ENCODE results near the gene TMEM42.

The TMEM42 gene

DNA sequence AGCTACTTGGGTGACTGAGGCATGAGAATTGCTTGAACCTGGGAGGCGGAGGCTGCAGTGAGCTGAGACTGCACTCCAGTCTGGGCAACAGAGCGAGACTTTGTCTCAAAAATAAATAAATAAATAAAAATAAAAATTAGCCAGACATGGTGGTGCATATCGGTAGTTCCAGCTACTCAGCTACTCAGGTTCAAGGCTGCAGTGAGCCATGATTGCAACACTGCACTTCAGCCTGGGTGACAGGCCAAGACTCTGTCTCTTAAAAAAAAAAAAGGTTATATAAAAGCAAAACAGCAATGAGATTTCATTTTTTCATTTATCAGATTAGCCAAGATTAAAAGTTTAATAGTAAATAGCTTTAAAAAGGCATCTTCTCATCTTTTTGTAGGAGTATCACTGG is 15.6 kb downstream of the TMEM42 start:
- Histone ChIP-seq H3K36me3 (ENCODE audit: insufficient read depth, insufficient read length, low read length) (no peaks in the 10 kb centered on the region), H3K9ac (ENCODE audit: insufficient read length, low read depth) (no peak overlapping the region), H3K4me1 (ENCODE audit: insufficient read depth, insufficient read length) (no peaks in the 10 kb centered on the region), H3K4me3 (ENCODE audit: insufficient read length, low read depth) (no peak overlapping the region), H3K9me3 (ENCODE audit: insufficient read depth, low read length) (no peaks in the 10 kb centered on the region), H3K27me3 (ENCODE audit: insufficient read depth, insufficient read length) (no peaks in the 10 kb centered on the region)
- TF ChIP-seq YY1 (IDR thresholded peaks at IDR 0.05; ENCODE audit: insufficient read depth, insufficient read length): no peak
- TF ChIP-seq ZNF274 (IDR thresholded peaks at IDR 0.05; ENCODE audit: low read depth, low read length): no peak
- no peak for TF ChIP-seq SUZ12 (IDR thresholded peaks at IDR 0.05; ENCODE audit: extremely low read depth, insufficient read depth, insufficient read length)
- DNase-seq (ENCODE audit: low read depth, low spot score): no peak

DNA sequence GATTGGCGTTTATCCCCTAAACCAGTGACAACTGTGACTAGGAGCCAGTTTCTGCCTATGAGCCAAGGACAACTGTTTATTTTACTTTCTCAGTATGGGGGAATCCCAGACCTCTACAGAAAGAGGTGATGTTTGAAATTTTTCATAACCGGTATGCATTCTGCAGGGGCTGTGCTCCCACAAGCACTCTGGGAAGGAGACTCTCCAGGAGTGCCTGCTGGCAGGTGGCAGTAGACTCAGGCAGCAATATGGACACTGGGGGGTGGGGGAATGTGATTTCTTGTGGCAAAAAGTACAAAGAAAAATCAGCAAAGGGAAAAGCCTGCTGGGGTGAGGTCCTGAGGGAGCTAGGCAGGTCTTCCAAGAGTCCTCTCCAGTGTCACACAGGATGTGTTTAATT is 18.6 kb downstream of the TMEM42 start:
- Histone ChIP-seq H3K9me3 (ENCODE audit: insufficient read depth, low read length) (peaks cover 8% of the 10 kb centered on the region; the same call in 1 of the 2 replicates), H3K4me1 (ENCODE audit: insufficient read depth, insufficient read length) (peaks cover 4% of the 10 kb centered on the region), H3K36me3 (ENCODE audit: insufficient read depth, insufficient read length, low read length) (no peaks in the 10 kb centered on the region), H3K27me3 (ENCODE audit: insufficient read depth, insufficient read length) (no peaks in the 10 kb centered on the region), H3K4me3 (ENCODE audit: insufficient read length, low read depth) (no peak overlapping the region), H3K9ac (ENCODE audit: insufficient read length, low read depth) (no peak overlapping the region)
- no peak for TF ChIP-seq ZNF274 (IDR thresholded peaks at IDR 0.05; ENCODE audit: low read depth, low read length)
- TF ChIP-seq YY1 (IDR thresholded peaks at IDR 0.05; ENCODE audit: insufficient read depth, insufficient read length): no peak
- TF ChIP-seq SUZ12 (IDR thresholded peaks at IDR 0.05; ENCODE audit: extremely low read depth, insufficient read depth, insufficient read length): no peak
- DNase-seq (ENCODE audit: low read depth, low spot score): no peak

GRCh38 chr3:44883213-44883955 is 21.7 kb downstream of the TMEM42 start:
- Histone ChIP-seq H3K4me3 (ENCODE audit: insufficient read length, low read depth) (no peak overlapping the region), H3K36me3 (ENCODE audit: insufficient read depth, insufficient read length, low read length) (no peaks in the 10 kb centered on the region), H3K4me1 (ENCODE audit: insufficient read depth, insufficient read length) (peaks cover 9% of the 10 kb centered on the region), H3K27me3 (ENCODE audit: insufficient read depth, insufficient read length) (no peaks in the 10 kb centered on the region), H3K9ac (ENCODE audit: insufficient read length, low read depth) (no peak overlapping the region), H3K9me3 (ENCODE audit: insufficient read depth, low read length) (peaks cover 8% of the 10 kb centered on the region; the same call in 1 of the 2 replicates)
- no peak for DNase-seq (ENCODE audit: low read depth, low spot score)
- TF ChIP-seq SUZ12 (IDR thresholded peaks at IDR 0.05; ENCODE audit: extremely low read depth, insufficient read depth, insufficient read length): no peak

DNA sequence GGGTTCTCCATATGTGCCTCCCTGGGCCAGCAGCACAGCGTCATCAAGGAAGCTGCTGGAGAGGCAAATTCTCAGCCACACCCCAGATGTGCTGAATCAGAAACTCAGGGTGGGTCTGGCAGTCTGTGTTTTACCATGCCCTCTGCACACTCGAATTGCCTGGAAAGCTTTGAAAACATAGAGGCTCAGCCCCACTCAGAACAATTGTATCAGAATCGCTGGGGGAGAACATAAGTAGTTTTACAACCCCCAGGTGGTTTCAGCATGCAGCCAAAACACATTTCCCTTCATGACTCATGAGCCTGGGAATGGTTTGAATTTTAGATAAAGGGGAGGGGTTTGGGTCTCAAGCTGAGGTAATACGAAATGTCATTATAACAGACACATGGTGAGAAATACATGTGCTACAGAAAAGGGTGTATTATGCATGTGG is 22.3 kb downstream of the TMEM42 start:
- Histone ChIP-seq H3K36me3 (ENCODE audit: insufficient read depth, insufficient read length, low read length) (no peaks in the 10 kb centered on the region), H3K27me3 (ENCODE audit: insufficient read depth, insufficient read length) (no peaks in the 10 kb centered on the region), H3K9ac (ENCODE audit: insufficient read length, low read depth) (no peak overlapping the region), H3K9me3 (ENCODE audit: insufficient read depth, low read length) (peaks cover 8% of the 10 kb centered on the region; the same call in 1 of the 2 replicates), H3K4me3 (ENCODE audit: insufficient read length, low read depth) (no peak overlapping the region), H3K4me1 (ENCODE audit: insufficient read depth, insufficient read length) (peaks cover 11% of the 10 kb centered on the region)
- TF ChIP-seq YY1 (IDR thresholded peaks at IDR 0.05; ENCODE audit: insufficient read depth, insufficient read length): no peak
- no peak for TF ChIP-seq ZNF274 (IDR thresholded peaks at IDR 0.05; ENCODE audit: low read depth, low read length)
- TF ChIP-seq SUZ12 (IDR thresholded peaks at IDR 0.05; ENCODE audit: extremely low read depth, insufficient read depth, insufficient read length): no peak
- no peak for DNase-seq (ENCODE audit: low read depth, low spot score)

DNA sequence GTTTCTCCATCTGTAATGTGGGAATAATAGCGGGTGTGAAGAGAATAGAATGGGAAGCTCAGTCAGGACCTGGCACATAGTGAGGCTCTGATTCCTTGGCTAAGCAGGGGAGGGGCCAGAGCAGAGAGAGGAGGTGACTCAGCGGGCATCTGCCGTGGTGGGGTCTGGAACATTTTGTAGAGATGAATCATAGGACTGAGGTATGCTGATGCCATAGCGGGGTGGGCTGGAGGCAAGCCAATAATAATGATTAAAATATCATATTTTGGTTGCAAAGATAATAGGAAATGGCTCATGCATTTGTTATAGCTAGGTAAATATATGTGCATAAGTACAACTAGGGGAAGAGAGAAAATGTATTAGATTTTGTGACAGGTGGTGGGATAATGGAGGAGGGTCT is 23.9 kb downstream of the TMEM42 start:
- no peak for DNase-seq (ENCODE audit: low read depth, low spot score)
- H3K27me3 ChIP-seq (ENCODE audit: insufficient read depth, insufficient read length): no peaks in the 10 kb centered on the region
- H3K36me3 ChIP-seq (ENCODE audit: insufficient read depth, insufficient read length, low read length): no peaks in the 10 kb centered on the region
- peaks cover 8% of the 10 kb centered on the region; the same call in 1 of the 2 replicates for H3K9me3 ChIP-seq (ENCODE audit: insufficient read depth, low read length)
- H3K9ac ChIP-seq (ENCODE audit: insufficient read length, low read depth): no peak overlapping the region
- peaks cover 11% of the 10 kb centered on the region for H3K4me1 ChIP-seq (ENCODE audit: insufficient read depth, insufficient read length)
- H3K4me3 ChIP-seq (ENCODE audit: insufficient read length, low read depth): no peak overlapping the region
- no peak for TF ChIP-seq YY1 (IDR thresholded peaks at IDR 0.05; ENCODE audit: insufficient read depth, insufficient read length)
- TF ChIP-seq SUZ12 (IDR thresholded peaks at IDR 0.05; ENCODE audit: extremely low read depth, insufficient read depth, insufficient read length): no peak
- no peak for TF ChIP-seq ZNF274 (IDR thresholded peaks at IDR 0.05; ENCODE audit: low read depth, low read length)

DNA sequence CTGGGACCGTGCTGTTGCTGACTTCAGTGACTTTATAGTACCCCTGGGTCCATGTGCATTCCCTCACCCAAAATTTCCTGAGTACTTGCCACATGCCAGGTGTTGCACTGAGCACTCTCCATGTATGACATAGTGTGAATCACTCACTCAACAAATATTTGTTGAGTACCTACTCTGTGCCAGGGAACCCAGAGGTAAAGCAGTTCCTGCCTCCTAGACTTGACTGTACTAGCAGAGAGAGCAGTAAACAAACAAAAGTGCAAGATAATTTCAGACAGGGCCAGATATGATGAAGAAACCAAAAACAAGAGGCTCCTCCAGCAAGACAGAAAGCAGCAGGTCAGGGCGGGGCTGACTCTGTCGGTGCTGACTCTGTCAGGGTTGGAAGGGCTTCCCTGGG is 24.8 kb downstream of the TMEM42 start:
- H3K36me3 ChIP-seq (ENCODE audit: insufficient read depth, insufficient read length, low read length): no peaks in the 10 kb centered on the region
- H3K4me1 ChIP-seq (ENCODE audit: insufficient read depth, insufficient read length): peaks cover 11% of the 10 kb centered on the region
- H3K9ac ChIP-seq (ENCODE audit: insufficient read length, low read depth): no peak overlapping the region
- TF ChIP-seq ZNF274 (IDR thresholded peaks at IDR 0.05; ENCODE audit: low read depth, low read length) (no peak), SUZ12 (IDR thresholded peaks at IDR 0.05; ENCODE audit: extremely low read depth, insufficient read depth, insufficient read length) (no peak), YY1 (IDR thresholded peaks at IDR 0.05; ENCODE audit: insufficient read depth, insufficient read length) (no peak)
- H3K9me3 ChIP-seq (ENCODE audit: insufficient read depth, low read length): peaks cover 8% of the 10 kb centered on the region; the same call in 1 of the 2 replicates
- DNase-seq (ENCODE audit: low read depth, low spot score): no peak
- H3K27me3 ChIP-seq (ENCODE audit: insufficient read depth, insufficient read length): no peaks in the 10 kb centered on the region
- no peak overlapping the region for H3K4me3 ChIP-seq (ENCODE audit: insufficient read length, low read depth)

GRCh38 chr3:44887101-44887500 is 25.4 kb downstream of the TMEM42 start:
- H3K9ac ChIP-seq (ENCODE audit: insufficient read length, low read depth): no peak overlapping the region
- no peaks in the 10 kb centered on the region for H3K36me3 ChIP-seq (ENCODE audit: insufficient read depth, insufficient read length, low read length)
- peaks cover 11% of the 10 kb centered on the region for H3K4me1 ChIP-seq (ENCODE audit: insufficient read depth, insufficient read length)
- no peaks in the 10 kb centered on the region for H3K27me3 ChIP-seq (ENCODE audit: insufficient read depth, insufficient read length)
- DNase-seq (ENCODE audit: low read depth, low spot score): no peak
- TF ChIP-seq ZNF274 (IDR thresholded peaks at IDR 0.05; ENCODE audit: low read depth, low read length) (no peak), SUZ12 (IDR thresholded peaks at IDR 0.05; ENCODE audit: extremely low read depth, insufficient read depth, insufficient read length) (no peak), YY1 (IDR thresholded peaks at IDR 0.05; ENCODE audit: insufficient read depth, insufficient read length) (no peak)
- H3K9me3 ChIP-seq (ENCODE audit: insufficient read depth, low read length): peaks cover 8% of the 10 kb centered on the region; the same call in 1 of the 2 replicates
- no peak overlapping the region for H3K4me3 ChIP-seq (ENCODE audit: insufficient read length, low read depth)

Measured in NT2/D1 (cell line).